Progenitor cell of endocrine pancreas (in vitro differentiated cells): ENCODE results near the gene DDX56. TPM values are rescaled to one million over a fixed set of nuclear protein-coding genes. Genes with fewer than 3 reads are reported as not detected.

Experiments used
- DNase-seq: peaks from one replicate; pipeline ENCODE4 v3.0.0; 2021; ENCODE audit warnings: low spot score; ENCODE audit not compliant: unreplicated experiment
- H3K27ac Mint-ChIP-seq: 2 replicates; pipeline ENCODE4 v1.8.0; 2021; ENCODE audit warnings: mild to moderate bottlenecking, moderate library complexity, mixed read lengths
- H3K27me3 Mint-ChIP-seq: 2 replicates; pipeline ENCODE4 v1.8.0; 2021; ENCODE audit warnings: mixed read lengths
- H3K36me3 Mint-ChIP-seq: 2 replicates; pipeline ENCODE4 v1.8.0; 2022; ENCODE audit warnings: mixed read lengths; ENCODE audit not compliant: insufficient read depth
- H3K4me1 Mint-ChIP-seq: 2 replicates; pipeline ENCODE4 v1.8.0; 2021; ENCODE audit warnings: low read depth, mixed read lengths
- H3K4me3 Mint-ChIP-seq: 2 replicates; pipeline ENCODE4 v1.8.0; 2021; ENCODE audit warnings: low read depth, mild to moderate bottlenecking, moderate library complexity, mixed read lengths
- H3K9me3 Mint-ChIP-seq: 2 replicates; pipeline ENCODE4 v1.8.0; 2021; ENCODE audit warnings: low read depth, mixed read lengths
- total RNA-seq: library from RNA; stranded (reverse); gene quantifications from 2 replicates; pipeline ENCODE4 v1.2.1, GENCODE V29; 2021
- TF ChIP-seq, protein P1 (sequence below): fragments of 200-600 bp; sonication (generic); IDR thresholded peaks from one replicate; pipeline ENCODE4 v1.5.0; 2021; ENCODE audit warnings: antibody characterized with exemption, mild to moderate bottlenecking; ENCODE audit not compliant: unreplicated experiment

Gene DDX56
- total RNA-seq, 1 donor from 2014 or later: 111 TPM

DNA sequence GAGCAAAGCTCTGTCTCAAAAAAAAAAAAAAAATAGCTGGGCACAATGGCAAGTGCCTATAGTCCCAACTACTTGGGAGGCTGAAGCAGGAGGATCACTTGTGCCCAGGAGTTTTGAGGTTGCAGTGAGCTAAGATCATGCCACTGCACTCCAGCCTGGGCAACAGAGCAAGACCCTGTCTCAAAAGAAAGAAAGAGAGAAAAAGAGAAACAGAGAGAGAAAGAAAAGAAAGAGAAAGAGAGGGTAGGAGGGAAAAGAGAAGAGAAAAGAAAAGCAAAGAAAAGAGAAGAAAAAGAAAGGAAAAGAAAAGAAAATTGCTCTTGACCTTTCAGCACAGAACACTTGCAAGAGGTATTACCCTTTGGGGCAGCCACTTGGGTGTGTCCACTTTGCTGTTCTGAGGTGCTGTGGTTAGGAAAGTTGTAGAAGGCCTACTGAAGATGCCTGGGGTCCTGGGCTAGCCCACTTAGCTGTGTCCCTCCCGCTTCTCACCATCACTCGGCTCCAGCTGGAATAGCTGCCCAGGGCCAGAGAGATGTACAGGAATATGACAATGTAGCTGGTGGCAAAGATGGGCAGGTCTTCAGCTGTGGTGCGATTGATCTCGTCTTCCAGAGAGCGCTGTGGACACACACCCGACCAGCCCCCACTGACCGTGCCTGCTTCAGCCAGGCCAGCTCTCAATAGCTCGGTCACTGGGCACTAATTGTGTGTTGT, 38.2 kb downstream of the DDX56 start:
- no peaks in the 10 kb centered on the region for H3K9me3 Mint-ChIP-seq

DNA sequence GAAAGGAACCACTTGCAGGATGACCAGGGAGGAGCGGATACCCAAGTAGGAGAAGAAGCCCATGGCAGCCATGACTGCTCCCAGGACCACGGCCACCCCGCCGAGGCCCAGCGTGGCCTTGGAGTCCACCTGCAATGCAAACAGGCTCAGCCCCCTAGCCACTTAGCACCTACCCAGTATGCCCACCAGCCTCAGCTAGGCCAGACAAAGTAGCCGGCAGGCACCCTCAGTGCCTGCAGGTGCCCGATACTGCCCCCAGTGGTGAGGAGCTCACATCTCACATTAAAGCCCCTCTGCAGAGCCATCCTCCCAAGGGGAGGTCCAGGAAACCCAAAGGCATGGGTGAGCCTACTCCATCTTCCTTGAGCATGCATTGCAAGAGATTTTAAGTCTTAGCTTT, 39.2 kb downstream of the DDX56 start:
- TF ChIP-seq, protein P1, sequence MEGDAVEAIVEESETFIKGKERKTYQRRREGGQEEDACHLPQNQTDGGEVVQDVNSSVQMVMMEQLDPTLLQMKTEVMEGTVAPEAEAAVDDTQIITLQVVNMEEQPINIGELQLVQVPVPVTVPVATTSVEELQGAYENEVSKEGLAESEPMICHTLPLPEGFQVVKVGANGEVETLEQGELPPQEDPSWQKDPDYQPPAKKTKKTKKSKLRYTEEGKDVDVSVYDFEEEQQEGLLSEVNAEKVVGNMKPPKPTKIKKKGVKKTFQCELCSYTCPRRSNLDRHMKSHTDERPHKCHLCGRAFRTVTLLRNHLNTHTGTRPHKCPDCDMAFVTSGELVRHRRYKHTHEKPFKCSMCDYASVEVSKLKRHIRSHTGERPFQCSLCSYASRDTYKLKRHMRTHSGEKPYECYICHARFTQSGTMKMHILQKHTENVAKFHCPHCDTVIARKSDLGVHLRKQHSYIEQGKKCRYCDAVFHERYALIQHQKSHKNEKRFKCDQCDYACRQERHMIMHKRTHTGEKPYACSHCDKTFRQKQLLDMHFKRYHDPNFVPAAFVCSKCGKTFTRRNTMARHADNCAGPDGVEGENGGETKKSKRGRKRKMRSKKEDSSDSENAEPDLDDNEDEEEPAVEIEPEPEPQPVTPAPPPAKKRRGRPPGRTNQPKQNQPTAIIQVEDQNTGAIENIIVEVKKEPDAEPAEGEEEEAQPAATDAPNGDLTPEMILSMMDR: peak; percentile 66
- Mint-ChIP-seq H3K36me3 (peaks cover 27% of the 10 kb centered on the region), H3K4me1 (peaks cover 15% of the 10 kb centered on the region)

More for the DNA sequence above, 38.2 kb downstream of the DDX56 start:
- no peak overlapping the region for H3K27ac Mint-ChIP-seq
- no peaks in the 10 kb centered on the region for H3K27me3 Mint-ChIP-seq
- no peak overlapping the region for H3K4me3 Mint-ChIP-seq
- H3K4me1 Mint-ChIP-seq: peaks cover 24% of the 10 kb centered on the region
- no peak for DNase-seq
- TF ChIP-seq, protein P1: no peak
- peaks cover 23% of the 10 kb centered on the region for H3K36me3 Mint-ChIP-seq

DNA sequence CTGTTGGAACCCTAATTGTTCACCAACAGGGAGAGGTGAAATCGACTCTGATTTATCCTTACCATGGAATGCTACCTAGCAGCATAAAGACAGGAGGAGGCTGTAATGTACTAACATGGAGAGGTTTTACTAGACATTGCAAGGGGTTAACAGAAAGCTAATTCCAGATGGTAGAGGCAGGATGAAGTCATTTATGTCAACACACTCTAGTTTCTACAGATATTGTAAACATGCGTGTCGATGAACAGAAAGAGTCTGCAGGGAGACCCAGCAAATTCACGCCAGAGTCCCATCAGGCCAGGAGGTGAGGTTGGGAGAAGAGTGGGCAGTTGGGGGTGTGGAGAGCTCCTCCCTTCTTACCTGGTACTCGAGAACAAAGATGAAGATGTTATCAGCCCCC, 39.6 kb downstream of the DDX56 start:
- Mint-ChIP-seq H3K9me3 (no peaks in the 10 kb centered on the region), H3K27ac (peak overlapping the region; percentile 93), H3K4me1 (peaks cover 12% of the 10 kb centered on the region), H3K4me3 (no peak overlapping the region), H3K27me3 (no peaks in the 10 kb centered on the region), H3K36me3 (peaks cover 26% of the 10 kb centered on the region)
- DNase-seq: no peak
- TF ChIP-seq, protein P1: no peak

More for the DNA sequence above, 39.2 kb downstream of the DDX56 start:
- Mint-ChIP-seq H3K4me3 (no peak overlapping the region), H3K27ac (peak overlapping the region; percentile 93), H3K9me3 (no peaks in the 10 kb centered on the region), H3K27me3 (no peaks in the 10 kb centered on the region)
- peak; percentile 23 for DNase-seq

GRCh38 chr7:44533301-44534055, 40.2 kb downstream of the DDX56 start:
- H3K27me3 Mint-ChIP-seq: no peaks in the 10 kb centered on the region
- TF ChIP-seq, protein P1: no peak
- H3K36me3 Mint-ChIP-seq: peaks cover 25% of the 10 kb centered on the region
- peaks cover 12% of the 10 kb centered on the region for H3K4me1 Mint-ChIP-seq
- H3K9me3 Mint-ChIP-seq: peaks cover under 1% of the 10 kb centered on the region
- no peak overlapping the region for H3K27ac Mint-ChIP-seq
- no peak overlapping the region for H3K4me3 Mint-ChIP-seq
- DNase-seq: no peak
